ENCODE measurements around the gene MYOT.
"Not testable (repeated sequence)": the region's sequence is repeated elsewhere in the genome, so short reads cannot be mapped to it uniquely, and the experiment has no call there.

Gene MYOT

DNA sequence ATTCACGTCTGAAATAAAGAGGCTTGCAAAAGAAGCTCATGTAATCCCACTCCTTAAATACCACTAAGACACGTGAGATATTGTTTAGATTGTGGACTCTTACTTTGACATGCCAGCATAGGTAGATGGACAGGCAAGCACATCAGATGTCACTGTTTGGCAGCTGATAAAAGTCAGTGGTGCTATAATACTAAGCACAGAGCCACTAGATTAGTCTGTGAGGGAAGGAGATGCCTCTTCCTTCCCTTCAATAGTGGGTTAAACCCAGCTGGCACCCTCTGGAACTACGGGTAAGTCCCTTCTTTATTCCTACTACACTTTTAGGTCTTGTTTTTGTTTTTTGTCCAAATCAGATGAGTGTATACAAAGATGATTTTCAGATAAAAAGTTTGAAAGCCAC is at the start of gene MYOT:
Gene MYOT (plus strand): TSS at position 197 of the 400 bp plus-strand sequence. CDS start 2,792 bp downstream, outside the sequence.
- no peak for DNase-seq (ENCODE audit: low read depth in 3 of 3)

DNA sequence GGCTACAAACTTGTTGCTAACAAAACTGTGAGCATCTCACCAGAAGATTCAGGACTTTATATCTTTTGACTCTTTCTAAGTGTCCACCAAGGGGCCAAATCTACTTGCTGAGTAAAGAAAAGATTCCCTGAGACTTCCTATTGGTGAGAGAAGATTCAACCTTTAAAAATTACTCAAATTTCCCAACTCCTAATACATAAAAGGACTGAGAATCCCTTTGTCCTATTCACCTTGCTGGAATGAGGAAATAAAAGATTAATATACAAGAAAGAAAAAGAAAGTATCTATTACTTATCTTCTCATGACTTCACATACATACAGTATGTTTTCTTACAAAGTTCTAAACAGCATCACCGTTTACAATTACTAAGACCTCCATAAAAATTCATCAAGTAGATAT is 47.9 kb upstream of the MYOT start:
- DNase-seq (ENCODE audit: low read depth in 3 of 3), result no peak

GRCh38 chr5:137822158-137822764 is 45.4 kb upstream of the MYOT start:
- DNase-seq (ENCODE audit: low read depth in 3 of 3), result no peak

GRCh38 chr5:137822984-137823383 is 44.7 kb upstream of the MYOT start:
- no peak for DNase-seq (ENCODE audit: low read depth in 3 of 3)

GRCh38 chr5:137825165-137825564 is 42.5 kb upstream of the MYOT start:
- DNase-seq (ENCODE audit: low read depth in 3 of 3), result no peak

GRCh38 chr5:137826067-137826466 is 41.6 kb upstream of the MYOT start:
- no peak for DNase-seq (ENCODE audit: low read depth in 3 of 3)

DNA sequence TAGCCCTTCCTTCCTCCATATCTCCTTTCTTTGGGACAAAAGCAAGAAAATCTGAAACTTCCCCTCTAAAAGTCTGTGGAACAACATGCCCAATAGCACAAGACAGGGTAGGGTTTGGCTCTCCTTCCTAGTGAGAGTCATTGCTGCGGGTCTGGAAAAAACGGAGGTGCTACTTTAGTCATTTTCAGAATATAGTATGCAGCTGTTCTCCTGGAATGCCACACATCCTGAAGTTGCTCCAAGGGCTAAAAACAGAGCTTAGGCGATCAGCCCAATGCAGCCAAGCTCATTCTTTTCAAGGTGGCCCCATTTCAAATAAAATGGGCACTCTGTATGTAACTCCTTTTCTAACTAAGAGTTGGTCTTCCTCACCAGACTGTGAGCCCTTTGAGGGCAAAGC is 39.5 kb upstream of the MYOT start:
- DNase-seq (ENCODE audit: low read depth in 3 of 3), result no peak

GRCh38 chr5:137828664-137829063 is 39.0 kb upstream of the MYOT start:
- no peak for DNase-seq (ENCODE audit: low read depth in 3 of 3)

- no peak for DNase-seq (ENCODE audit: low read depth in 3 of 3)
Measured at GRCh38 chr5:137831105-137831504, 36.6 kb upstream of the MYOT start.

DNA sequence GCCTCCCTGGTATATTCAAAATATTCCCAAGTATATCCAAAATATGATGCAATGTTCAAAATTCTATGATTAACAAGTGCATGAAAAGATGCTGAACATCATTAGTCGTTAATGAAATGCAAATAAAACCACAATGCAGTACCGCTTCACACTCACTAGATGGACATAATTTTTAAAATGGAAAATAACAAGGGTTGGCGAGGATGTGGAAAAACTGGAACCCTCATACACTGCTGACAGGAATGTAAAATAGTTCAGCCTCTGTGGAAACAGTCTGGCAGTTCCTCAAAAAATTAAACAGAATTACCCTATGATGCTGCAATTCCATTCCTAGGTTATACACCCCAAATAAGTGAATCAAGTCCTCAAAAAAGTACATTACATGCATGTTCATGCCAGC is 36.1 kb upstream of the MYOT start:
- DNase-seq (ENCODE audit: low read depth in 3 of 3), result no peak

DNA sequence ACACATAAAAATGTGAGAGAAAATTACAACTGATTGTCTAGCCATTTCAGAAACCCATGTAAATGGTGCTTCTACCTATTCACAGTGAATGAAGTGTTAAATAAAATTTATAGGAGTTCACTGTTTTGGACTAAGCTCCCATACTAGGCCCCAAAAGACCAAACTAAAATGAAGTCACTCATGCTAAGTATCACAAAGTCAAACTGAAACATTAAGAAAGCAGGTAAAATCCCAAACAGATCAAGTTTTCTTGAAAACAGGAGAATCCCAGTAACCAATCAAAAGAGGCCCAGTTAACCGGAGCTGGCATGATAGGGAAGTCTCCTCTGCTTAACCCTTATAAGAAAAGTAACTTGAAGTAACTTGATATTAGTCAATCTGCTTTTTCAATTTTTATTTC is 35.2 kb upstream of the MYOT start:
- no peak for DNase-seq (ENCODE audit: low read depth in 3 of 3)

GRCh38 chr5:137833463-137833862 is 34.2 kb upstream of the MYOT start:
- no peak for DNase-seq (ENCODE audit: low read depth in 3 of 3)

DNA sequence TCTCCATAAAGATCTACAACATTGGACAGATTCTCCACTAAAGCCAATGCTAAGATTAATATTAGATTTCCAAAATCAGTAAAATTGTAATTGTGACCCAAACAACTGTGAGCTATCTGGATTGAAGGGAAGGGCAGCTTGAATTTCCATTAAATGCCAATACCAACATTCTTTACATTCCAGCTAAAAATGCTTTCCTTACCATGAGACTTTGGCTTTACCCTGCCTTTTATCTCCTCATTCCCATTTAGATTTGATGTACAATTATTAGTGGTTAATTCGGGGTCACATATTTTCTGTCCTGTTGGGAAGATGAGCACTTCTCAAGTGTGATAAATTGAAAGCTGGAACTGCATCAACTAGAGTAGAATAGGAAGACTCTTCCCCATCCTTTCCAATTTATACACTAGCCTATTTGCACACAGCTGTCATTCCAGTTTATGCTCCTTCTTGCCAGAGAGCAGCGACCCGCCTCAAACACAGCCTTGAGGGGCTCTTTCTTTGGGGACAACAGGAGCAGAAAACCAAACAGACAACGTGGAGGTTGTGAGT is 33.1 kb upstream of the MYOT start:
- DNase-seq (ENCODE audit: low read depth in 3 of 3), result no peak

- no peak for DNase-seq (ENCODE audit: low read depth in 3 of 3)
Measured at GRCh38 chr5:137836298-137836697, 31.4 kb upstream of the MYOT start.

DNA sequence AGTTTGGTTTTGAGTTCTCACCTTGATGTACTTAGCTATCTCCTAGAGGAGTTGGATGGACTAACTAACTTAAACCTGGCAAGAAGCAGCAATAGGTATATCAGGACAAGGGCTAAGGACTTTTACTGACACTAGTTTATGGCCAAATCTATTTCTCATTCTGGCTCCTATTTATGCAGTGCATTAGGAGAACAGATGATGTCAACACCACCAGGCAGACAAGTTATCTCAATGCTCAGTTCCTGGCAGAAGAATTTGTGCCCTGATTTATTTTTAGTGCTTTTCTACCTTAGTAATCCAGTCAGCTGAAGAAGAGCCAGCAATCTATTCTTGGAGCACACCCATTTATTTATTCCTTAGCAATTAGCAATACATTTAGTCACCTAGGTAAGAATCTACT is 30.7 kb upstream of the MYOT start:
- DNase-seq (ENCODE audit: low read depth in 3 of 3), result no peak

DNA sequence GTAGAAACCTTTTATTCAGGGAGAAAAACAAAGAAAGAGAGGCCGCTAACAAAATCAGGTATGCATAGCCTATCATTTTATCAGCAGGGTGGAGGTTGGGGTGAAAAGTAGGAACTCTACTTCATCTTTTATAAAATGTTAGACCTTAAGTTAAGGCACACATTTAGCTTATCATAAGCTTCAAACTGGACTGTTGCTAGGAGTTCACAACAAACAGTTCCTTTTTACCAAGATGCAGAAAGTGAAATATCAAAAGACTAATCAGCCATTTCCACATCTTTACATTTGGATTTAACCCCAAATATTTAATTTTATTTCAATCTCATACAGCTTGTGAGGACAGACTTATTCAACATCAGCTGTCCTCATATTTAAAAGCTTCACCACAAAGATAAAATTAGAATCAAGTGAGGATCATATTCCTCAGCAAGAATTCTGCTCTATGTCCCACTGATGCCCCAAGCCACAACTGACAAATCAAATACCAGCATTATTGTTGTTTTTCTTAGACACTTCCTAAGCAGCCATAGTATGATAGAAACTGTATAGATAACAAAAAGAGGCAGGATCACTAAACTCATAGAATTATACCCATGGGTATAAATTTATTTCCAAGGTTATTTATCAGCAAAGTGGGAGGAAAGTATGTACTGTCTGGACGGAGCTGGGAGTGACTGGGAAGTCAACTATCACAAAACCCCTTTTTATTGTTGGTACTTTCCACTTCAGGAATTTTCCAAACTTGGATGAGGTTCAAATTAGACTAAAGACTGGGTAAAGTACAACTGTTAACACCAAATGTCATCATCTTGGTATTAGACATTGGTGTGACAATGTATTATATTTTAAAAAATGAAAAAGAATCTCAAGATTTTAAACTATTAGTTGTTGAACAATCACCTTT is 29.9 kb upstream of the MYOT start:
- DNase-seq (ENCODE audit: low read depth in 3 of 3), result no peak

- DNase-seq (ENCODE audit: low read depth in 3 of 3), result no peak
Measured at GRCh38 chr5:137838976-137839375, 28.7 kb upstream of the MYOT start.

DNA sequence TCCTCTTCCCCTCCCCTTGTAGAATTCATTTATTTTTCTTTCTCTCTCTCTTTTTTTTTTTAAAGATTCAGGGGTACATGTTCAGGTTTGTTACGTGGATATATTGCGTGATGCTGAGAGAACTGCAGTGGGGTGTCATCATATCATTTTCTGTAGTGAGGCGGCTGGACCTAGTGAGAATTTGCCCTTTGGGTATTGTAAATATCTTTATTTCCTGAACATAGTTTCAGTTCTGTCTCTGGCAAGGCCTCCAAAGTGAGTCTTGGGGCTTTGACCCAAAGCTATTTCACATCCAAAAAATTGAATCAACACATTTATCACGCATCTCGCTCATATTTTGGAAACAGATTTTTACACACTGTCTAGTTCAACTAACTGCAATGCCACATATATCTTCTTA is 25.4 kb upstream of the MYOT start:
- DNase-seq (ENCODE audit: low read depth in 3 of 3), result no peak

DNA sequence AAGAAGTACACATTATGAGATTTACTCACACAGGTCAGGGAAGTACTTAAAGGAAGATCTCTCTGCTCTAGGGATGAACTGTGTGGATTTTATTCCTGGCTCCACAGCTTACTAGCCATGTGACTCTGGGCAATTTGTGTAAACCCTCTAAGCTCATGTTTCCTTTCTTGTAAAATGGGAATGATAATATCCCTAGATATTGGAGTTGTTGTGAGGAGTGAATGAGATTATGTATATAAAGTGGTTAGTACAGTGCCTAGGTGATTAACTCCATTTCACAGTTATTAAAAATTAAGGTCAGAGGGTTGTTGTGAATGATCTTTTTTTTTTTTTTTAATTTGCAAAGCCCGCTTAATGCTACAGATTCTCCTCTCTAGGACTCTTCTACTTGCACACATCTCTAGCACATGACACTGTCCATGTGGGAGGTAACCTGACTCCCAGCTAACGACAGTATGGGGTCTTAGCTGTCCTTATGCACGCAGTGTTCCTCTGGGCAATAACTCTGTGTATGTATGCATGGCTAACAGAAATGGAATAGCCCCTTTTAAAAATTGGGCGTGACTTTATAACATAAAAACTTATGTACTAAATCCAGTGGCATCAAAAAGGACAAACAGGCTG is 23.9 kb upstream of the MYOT start:
- no peak for DNase-seq (ENCODE audit: low read depth in 3 of 3)

GRCh38 chr5:137845472-137845871 is 22.2 kb upstream of the MYOT start:
- DNase-seq (ENCODE audit: low read depth in 3 of 3), result no peak

- no peak for DNase-seq (ENCODE audit: low read depth in 3 of 3)
Measured at GRCh38 chr5:137847687-137848086, 20.0 kb upstream of the MYOT start.

DNA sequence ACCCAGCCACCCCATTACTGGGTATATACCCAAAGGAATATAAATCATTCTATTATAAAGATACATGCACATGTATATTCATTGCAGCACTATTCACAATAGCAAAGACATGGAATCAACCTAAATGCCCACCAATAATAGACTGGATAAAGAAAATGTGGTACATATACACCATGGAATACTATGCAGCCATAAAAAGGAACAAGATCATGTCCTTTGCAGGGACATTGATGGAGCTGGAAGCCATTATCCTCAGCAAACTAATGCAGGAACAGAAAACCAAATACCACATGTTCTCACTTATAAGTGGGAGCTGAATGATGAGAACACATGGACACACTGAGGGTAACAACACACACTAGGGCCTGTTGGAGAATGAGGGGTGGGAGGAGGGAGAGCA is 14.5 kb upstream of the MYOT start:
- not testable (repeated sequence) for DNase-seq (ENCODE audit: low read depth in 3 of 3)

DNA sequence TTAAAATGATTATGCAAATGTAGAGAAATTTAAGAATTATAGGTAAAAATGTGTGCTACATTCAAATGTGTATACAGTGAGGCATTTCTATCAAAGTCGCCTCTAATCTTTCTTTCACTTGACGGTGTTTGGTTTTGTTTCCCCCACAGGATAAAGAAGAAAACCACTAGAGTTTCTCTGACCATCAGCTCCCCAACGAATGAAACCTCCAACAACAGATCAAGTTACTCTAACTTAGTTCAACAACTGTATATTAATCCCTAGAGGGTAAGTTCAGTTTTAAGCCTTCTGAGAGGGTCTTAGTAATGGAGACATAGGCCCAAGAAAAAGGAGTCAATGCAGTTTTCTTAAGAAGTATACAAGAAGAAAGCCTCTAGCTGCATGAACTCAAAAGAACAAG is 11.5 kb upstream of the MYOT start:
- no peak for DNase-seq (ENCODE audit: low read depth in 3 of 3)
